Fibroblast of lung (primary cell): ENCODE measurements around the gene AKAP8.

ENCODE experiments used
- EZH2 ChIP-seq: IDR thresholded peaks from 2 replicates; pipeline ENCODE4 v1.5.1; 2012; ENCODE audit warnings: low read length, control low read depth, mild to moderate bottlenecking; ENCODE audit errors: missing control alignments
- TF ChIP-seq, protein P1 (sequence below), 2 donors: IDR thresholded peaks in 1 of 2; conservative IDR thresholded peaks in 1 of 2; 1 replicate in 1 of 2; 2 replicates in 1 of 2; pipeline ENCODE4 v1.5.1; 2011 to 2012; ENCODE audit warnings: low read length in 2 of 2, control low read depth in 1 of 2, inconsistent platforms in 1 of 2, low read depth in 1 of 2, mild to moderate bottlenecking in 1 of 2

DNA sequence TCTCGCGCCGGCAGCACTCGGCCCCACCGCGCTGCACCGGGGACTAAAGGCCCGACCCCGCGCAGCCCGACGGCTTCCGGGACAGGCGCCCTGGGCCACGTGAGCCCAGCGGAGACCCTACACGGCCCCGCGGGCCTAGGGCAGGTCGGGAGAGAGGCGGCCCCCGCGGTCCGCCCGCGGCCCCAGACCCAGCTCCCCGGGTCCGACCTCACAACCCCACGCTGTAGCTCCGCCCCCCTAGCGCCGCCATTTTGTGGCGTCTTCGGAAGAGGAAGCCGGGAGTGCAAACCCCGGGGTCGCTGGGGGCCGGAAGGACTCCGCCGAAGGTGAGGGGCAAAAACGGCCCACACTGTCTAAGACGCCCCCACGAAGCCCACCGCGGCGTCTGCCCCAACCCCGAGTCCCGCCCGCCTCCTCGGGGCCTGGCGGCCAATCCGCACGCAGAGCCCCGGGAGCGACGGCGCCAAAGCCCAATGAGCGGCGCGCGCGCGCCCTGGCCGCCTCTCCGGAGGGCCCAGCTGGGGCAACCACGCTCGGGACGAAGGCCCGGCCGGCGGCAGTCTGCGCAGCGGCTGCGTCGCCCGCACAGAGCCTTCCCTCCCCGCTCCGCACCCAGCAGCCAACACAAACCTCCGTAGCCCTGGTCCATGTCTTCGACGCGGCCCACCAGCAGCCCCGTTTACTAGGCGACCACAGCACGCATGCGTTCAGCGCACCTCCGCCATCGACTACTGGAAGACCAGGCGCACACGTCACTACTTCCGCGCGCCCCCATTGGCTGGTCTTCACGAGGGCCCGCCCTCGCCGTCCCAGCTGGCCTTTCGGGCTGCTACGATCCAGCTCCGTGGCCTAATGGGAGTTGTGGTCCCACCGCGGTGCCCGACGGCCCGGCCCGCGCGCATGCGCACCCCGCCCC, at the start of gene AKAP8:
- TF ChIP-seq, protein P1, sequence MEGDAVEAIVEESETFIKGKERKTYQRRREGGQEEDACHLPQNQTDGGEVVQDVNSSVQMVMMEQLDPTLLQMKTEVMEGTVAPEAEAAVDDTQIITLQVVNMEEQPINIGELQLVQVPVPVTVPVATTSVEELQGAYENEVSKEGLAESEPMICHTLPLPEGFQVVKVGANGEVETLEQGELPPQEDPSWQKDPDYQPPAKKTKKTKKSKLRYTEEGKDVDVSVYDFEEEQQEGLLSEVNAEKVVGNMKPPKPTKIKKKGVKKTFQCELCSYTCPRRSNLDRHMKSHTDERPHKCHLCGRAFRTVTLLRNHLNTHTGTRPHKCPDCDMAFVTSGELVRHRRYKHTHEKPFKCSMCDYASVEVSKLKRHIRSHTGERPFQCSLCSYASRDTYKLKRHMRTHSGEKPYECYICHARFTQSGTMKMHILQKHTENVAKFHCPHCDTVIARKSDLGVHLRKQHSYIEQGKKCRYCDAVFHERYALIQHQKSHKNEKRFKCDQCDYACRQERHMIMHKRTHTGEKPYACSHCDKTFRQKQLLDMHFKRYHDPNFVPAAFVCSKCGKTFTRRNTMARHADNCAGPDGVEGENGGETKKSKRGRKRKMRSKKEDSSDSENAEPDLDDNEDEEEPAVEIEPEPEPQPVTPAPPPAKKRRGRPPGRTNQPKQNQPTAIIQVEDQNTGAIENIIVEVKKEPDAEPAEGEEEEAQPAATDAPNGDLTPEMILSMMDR (conservative IDR thresholded peaks at IDR 0.05 in 1 of 2, IDR thresholded peaks at IDR 0.05 in 1 of 2; ENCODE audit: low read depth in 1 of 2, low read length in 2 of 2) = no peak
- no peak for TF ChIP-seq EZH2
